Activated CD4-positive, alpha-beta T cell treated with anti-CD3 and anti-CD28 coated beads, Interleukin-2, amount 50 U/mL, for 48 hours (primary cell): ENCODE results near the gene PBX1.
"Not testable (repeated sequence)": the region's sequence is repeated elsewhere in the genome, so short reads cannot be mapped to it uniquely, and the experiment has no call there.

Source experiments
- DNase-seq, 2 experiments: peaks; one replicate each; pipeline ENCODE4 v3.0.0-alpha.2; 2020

PBX1 gene

GRCh38 chr1:164592634-164593033 lies 33.6 kb downstream of the PBX1 start:
- DNase-seq: no peak

- DNase-seq: no peak
Measured at GRCh38 chr1:164595212-164595611, 36.2 kb downstream of the PBX1 start.

- DNase-seq: no peak
Measured at GRCh38 chr1:164596172-164596571, 37.2 kb downstream of the PBX1 start.

- no peak for DNase-seq
Measured at GRCh38 chr1:164598719-164599118, 39.7 kb downstream of the PBX1 start.

- no peak for DNase-seq
Measured at GRCh38 chr1:164599272-164599671, 40.3 kb downstream of the PBX1 start.

GRCh38 chr1:164601399-164602100 lies 42.6 kb downstream of the PBX1 start:
- DNase-seq: no peak

GRCh38 chr1:164602101-164602422 lies 43.1 kb downstream of the PBX1 start:
- no peak for DNase-seq

GRCh38 chr1:164602480-164603093 lies 43.6 kb downstream of the PBX1 start:
- no peak for DNase-seq

- DNase-seq: not testable (repeated sequence)
Measured at GRCh38 chr1:164603805-164604204, 44.8 kb downstream of the PBX1 start.

GRCh38 chr1:164604541-164604940 lies 45.6 kb downstream of the PBX1 start:
- no peak for DNase-seq

GRCh38 chr1:164605254-164606091 lies 46.5 kb downstream of the PBX1 start:
- no peak for DNase-seq

- DNase-seq: no peak
Measured at GRCh38 chr1:164607351-164607750, 48.4 kb downstream of the PBX1 start.

GRCh38 chr1:164608651-164609057 lies 49.7 kb downstream of the PBX1 start:
- no peak for DNase-seq

- DNase-seq: no peak
Measured at GRCh38 chr1:164609089-164609488, 50.1 kb downstream of the PBX1 start.

- no peak for DNase-seq
Measured at GRCh38 chr1:164610538-164611222, 51.7 kb downstream of the PBX1 start.

GRCh38 chr1:164611754-164612642 lies 53.0 kb downstream of the PBX1 start:
- DNase-seq: no peak

- DNase-seq: no peak
Measured at GRCh38 chr1:164613176-164613575, 54.2 kb downstream of the PBX1 start.

GRCh38 chr1:164614316-164614715 lies 55.3 kb downstream of the PBX1 start:
- DNase-seq: no peak

- peak in 1 of 2 experiments; percentile 3 for DNase-seq
Measured at GRCh38 chr1:164617377-164618201, 58.6 kb downstream of the PBX1 start.

- no peak for DNase-seq
Measured at GRCh38 chr1:164618202-164618564, 59.2 kb downstream of the PBX1 start.

GRCh38 chr1:164619006-164619784 lies 60.2 kb downstream of the PBX1 start:
- no peak for DNase-seq
